IMR-90 (cell line): Measurements from ENCODE around the gene ARAP1. TPM values are rescaled to one million over a fixed set of nuclear protein-coding genes. Genes with fewer than 3 reads are reported as not detected.

ENCODE experiments used
- ATAC-seq: fragments of 200-7000 bp; cut with Tn5 transposase; 2 replicates; pipeline ENCODE4 v1.9.1; 2020; ENCODE audit warnings: low read depth, mild to moderate bottlenecking, moderate library complexity
- BruUV-seq: library from RNA; stranded (reverse); fragments of 400-500 nt; replicated peaks from 2 replicates; lab custom pipeline; 2021; lab: Mats Ljungman, UMichigan
- CTCF ChIA-PET: fragments of 300-600 bp; formaldehyde crosslinking; extraction: SDS; loops from one replicate; lab custom pipeline; 2021; ENCODE audit warnings: antibody characterized with exemption; lab: Yijun Ruan, JAX
- POLR2A ChIA-PET: fragments of 300-600 bp; sonication (Branson Sonifier 250); formaldehyde crosslinking; loops from one replicate; lab custom pipeline; 2022; ENCODE audit warnings: antibody characterized with exemption; ENCODE audit not compliant: unreplicated experiment; lab: Charles Lee
- DNase-seq: peaks from one replicate; pipeline ENCODE4 v3.0.0; 2013
- H2AFZ ChIP-seq: replicated peaks from 2 replicates; pipeline ENCODE3; 2013; ENCODE audit warnings: low read length, mild to moderate bottlenecking; ENCODE audit not compliant: poor library complexity
- H2AK5ac ChIP-seq: 2 replicates; pipeline ENCODE4 v1.6.1; 2013; ENCODE audit warnings: low read depth, low read length, inconsistent platforms
- H2AK9ac ChIP-seq: replicated peaks from 2 replicates; pipeline ENCODE3; 2013; ENCODE audit warnings: mild to moderate bottlenecking, low read depth, low read length, moderate library complexity; ENCODE audit not compliant: poor library complexity
- H2BK120ac ChIP-seq: 2 replicates; pipeline ENCODE4 v1.6.1; 2013; ENCODE audit warnings: low read depth, low read length, inconsistent platforms
- H2BK15ac ChIP-seq: 3 replicates; pipeline ENCODE4 v1.6.1; 2013; ENCODE audit warnings: low read depth, low read length, inconsistent platforms
- H2BK20ac ChIP-seq: 2 replicates; pipeline ENCODE4 v1.6.1; 2013; ENCODE audit warnings: low read depth, mild to moderate bottlenecking, inconsistent platforms, low read length, moderate library complexity
- H2BK5ac ChIP-seq: 2 replicates; pipeline ENCODE4 v1.6.1; 2013; ENCODE audit warnings: mild to moderate bottlenecking, low read depth, low read length, inconsistent platforms; ENCODE audit not compliant: poor library complexity, severe bottlenecking
- H3K14ac ChIP-seq: replicated peaks from 2 replicates; pipeline ENCODE4 v1.6.1; 2013; ENCODE audit warnings: low read depth, low read length, inconsistent platforms
- H3K18ac ChIP-seq: 2 replicates; pipeline ENCODE4 v1.6.1; 2013; ENCODE audit warnings: low read depth, low read length, control low read depth
- H3K23ac ChIP-seq: 2 replicates; pipeline ENCODE4 v1.6.1; 2013; ENCODE audit warnings: low read depth, low read length, inconsistent platforms
- H3K27ac ChIP-seq: 2 replicates; pipeline ENCODE4 v1.5.1; 2013; ENCODE audit warnings: mild to moderate bottlenecking, control low read depth, low read length; ENCODE audit not compliant: insufficient read depth
- H3K27me3 ChIP-seq: 2 replicates; pipeline ENCODE4 v1.6.1; 2013; ENCODE audit warnings: low read length; ENCODE audit not compliant: control insufficient read depth, insufficient read depth
- H3K36me3 ChIP-seq: 2 replicates; pipeline ENCODE4 v1.6.1; 2013; ENCODE audit warnings: low read length, mixed read lengths; ENCODE audit not compliant: control insufficient read depth, insufficient read depth
- H3K4ac ChIP-seq: 2 replicates; pipeline ENCODE4 v1.6.1; 2013; ENCODE audit warnings: low read depth, low read length, inconsistent platforms
- H3K4me1 ChIP-seq: 2 replicates; pipeline ENCODE4 v1.6.1; 2013; ENCODE audit warnings: low read length, mixed read lengths; ENCODE audit not compliant: control insufficient read depth, insufficient read depth
- H3K4me2 ChIP-seq: 2 replicates; pipeline ENCODE4 v1.6.1; 2013; ENCODE audit warnings: low read depth, mild to moderate bottlenecking, control low read depth, low read length, moderate library complexity
- H3K4me3 ChIP-seq: 2 replicates; pipeline ENCODE4 v1.5.1; 2013; ENCODE audit warnings: low read depth, mild to moderate bottlenecking, control low read depth, low read length, moderate library complexity; ENCODE audit not compliant: insufficient read depth
- H3K56ac ChIP-seq: 2 replicates; pipeline ENCODE4 v1.6.1; 2013; ENCODE audit warnings: low read length, inconsistent platforms; ENCODE audit not compliant: insufficient read depth; ENCODE audit errors: extremely low read depth
- H3K79me1 ChIP-seq, 2 experiments: 2 replicates each; pipeline ENCODE4 v1.6.1; 2013; ENCODE audit warnings: low read length in 2 of 2, inconsistent platforms in 1 of 2, low read depth in 1 of 2
- H3K9ac ChIP-seq: 2 replicates; pipeline ENCODE4 v1.6.1; 2013; ENCODE audit warnings: low read depth, low read length, control low read depth
- H3K9me1 ChIP-seq: 2 replicates; pipeline ENCODE4 v1.6.1; 2013; ENCODE audit warnings: low read length, inconsistent platforms; ENCODE audit not compliant: insufficient read depth
- H3K9me3 ChIP-seq: 2 replicates; pipeline ENCODE4 v1.6.1; 2013; ENCODE audit warnings: low read length; ENCODE audit not compliant: control insufficient read depth, insufficient read depth
- H4K20me1 ChIP-seq: 2 replicates; pipeline ENCODE4 v1.6.1; 2013; ENCODE audit warnings: low read length, inconsistent platforms; ENCODE audit not compliant: insufficient read depth
- H4K5ac ChIP-seq: 2 replicates; pipeline ENCODE4 v1.6.1; 2013; ENCODE audit warnings: mild to moderate bottlenecking, low read depth, low read length, control low read depth
- H4K8ac ChIP-seq, 2 experiments: 2 replicates each; pipeline ENCODE4 v1.6.1; 2013; ENCODE audit warnings: low read depth in 2 of 2, low read length in 2 of 2, control low read depth in 1 of 2, inconsistent platforms in 1 of 2
- H4K91ac ChIP-seq: 2 replicates; pipeline ENCODE4 v1.6.1; 2013; ENCODE audit warnings: low read depth, low read length, inconsistent platforms; ENCODE audit not compliant: insufficient read depth
- BHLHE40 ChIP-seq: fragments of 150-350 bp; IDR thresholded peaks from 2 replicates; pipeline ENCODE4 v1.6.1; 2016; ENCODE audit warnings: mild to moderate bottlenecking, low read depth, low read length
- CEBPB ChIP-seq: IDR thresholded peaks from 2 replicates; pipeline ENCODE4 v1.6.1; 2012; ENCODE audit warnings: low read depth, low read length, improper control_type of control experiment
- CHD1 ChIP-seq: IDR thresholded peaks from 2 replicates; pipeline ENCODE4 v1.6.1; 2012; ENCODE audit warnings: low read depth, low read length, improper control_type of control experiment
- ELK1 ChIP-seq: fragments of 150-350 bp; IDR thresholded peaks from 2 replicates; pipeline ENCODE4 v1.6.1; 2016; ENCODE audit warnings: low read depth, mild to moderate bottlenecking, low read length, moderate library complexity, borderline replicate concordance
- FOS ChIP-seq: fragments of 150-350 bp; IDR thresholded peaks from 2 replicates; pipeline ENCODE4 v1.6.1; 2016; ENCODE audit warnings: low read depth, low read length
- MAFK ChIP-seq: IDR thresholded peaks from 2 replicates; pipeline ENCODE4 v1.6.1; 2012; ENCODE audit warnings: low read depth, low read length, improper control_type of control experiment
- MAZ ChIP-seq: IDR thresholded peaks from 2 replicates; pipeline ENCODE4 v1.6.1; 2012; ENCODE audit warnings: low read depth, mild to moderate bottlenecking, low read length, improper control_type of control experiment, moderate library complexity, borderline replicate concordance
- MXI1 ChIP-seq: IDR thresholded peaks from 2 replicates; pipeline ENCODE4 v1.6.1; 2012; ENCODE audit warnings: low read depth, mild to moderate bottlenecking, low read length, moderate library complexity, borderline replicate concordance
- NFE2L2 ChIP-seq: fragments of 150-350 bp; IDR thresholded peaks from 2 replicates; pipeline ENCODE4 v1.6.1; 2016; ENCODE audit warnings: low read depth, mild to moderate bottlenecking, low read length
- POLR2A ChIP-seq: IDR thresholded peaks from 2 replicates; pipeline ENCODE4 v1.6.1; 2012; ENCODE audit warnings: mild to moderate bottlenecking, low read depth, low read length
- RAD21 ChIP-seq: IDR thresholded peaks from 2 replicates; pipeline ENCODE4 v1.6.1; 2012; ENCODE audit warnings: low read length, improper control_type of control experiment
- RCOR1 ChIP-seq: IDR thresholded peaks from 2 replicates; pipeline ENCODE4 v1.6.1; 2012; ENCODE audit warnings: mild to moderate bottlenecking, low read length, improper control_type of control experiment; ENCODE audit not compliant: insufficient replicate concordance
- RFX5 ChIP-seq: IDR thresholded peaks from 2 replicates; pipeline ENCODE4 v1.8.0; 2012; ENCODE audit warnings: low read depth, mild to moderate bottlenecking, low read length, moderate library complexity
- SMC3 ChIP-seq: fragments of 150-350 bp; IDR thresholded peaks from 2 replicates; pipeline ENCODE4 v1.6.1; 2016; ENCODE audit warnings: low read depth, mild to moderate bottlenecking, antibody characterized with exemption, low read length, moderate library complexity
- USF2 ChIP-seq: fragments of 150-350 bp; IDR thresholded peaks from 2 replicates; pipeline ENCODE4 v1.6.1; 2017; ENCODE audit warnings: mild to moderate bottlenecking, antibody characterized with exemption, low read length, low read depth
- WGBS, 2 experiments: methylation state at CpG; one replicate each; pipeline versions ENCODE4 v1.1.5 to v1.1.7; 2013; ENCODE audit warnings: missing lambda C conversion rate in 2 of 2; ENCODE audit not compliant: insufficient read length in 1 of 2; ENCODE audit errors: extremely low coverage in 2 of 2; 5-methylcytosine and 5-hydroxymethylcytosine counted together
- dilution Hi-C: fragments of 300-500 bp; cut with HindIII; formaldehyde crosslinking; loops from one replicate; pipeline ENCODE4 v1.14.3; 2018; ENCODE audit warnings: low sequenced_read_pairs; ENCODE audit not compliant: unreplicated experiment
- in situ Hi-C: fragments of 300-500 bp; cut with MboI; formaldehyde crosslinking; loops from 3 replicates; pipeline ENCODE4 v1.14.3; 2019; ENCODE audit warnings: low sequenced_read_pairs, inconsistent platforms, mixed read lengths
- intact Hi-C: fragments of 100-400 bp; cut with micrococcal nuclease; formaldehyde crosslinking; loops from 2 replicates; pipeline ENCODE4 v1.10.0; 2022
- polyA plus RNA-seq, 3 experiments: library from polyadenylated mRNA; depleted of rRNA; stranded (reverse); fragments of >200 nt; gene quantifications; 2 replicates each; pipeline ENCODE4 v1.2.3, GENCODE V29; 2012; ENCODE audit warnings: low replicate concordance in 1 of 3
- total RNA-seq: library from RNA; depleted of rRNA; stranded (reverse); fragments of >200 nt; gene quantifications from 2 replicates; pipeline ENCODE4 v1.2.3, GENCODE V29; 2012
- TF ChIP-seq, protein P1 (sequence below): conservative IDR thresholded peaks from 2 replicates; pipeline ENCODE4 v1.5.1; 2012; ENCODE audit warnings: mild to moderate bottlenecking, low read depth, low read length, improper control_type of control experiment

The ARAP1 gene
- total and polyA plus RNA-seq, 2 of the 4 experiments (the other 2 are of a cell fraction) = 37.6 to 63.1 TPM

DNA sequence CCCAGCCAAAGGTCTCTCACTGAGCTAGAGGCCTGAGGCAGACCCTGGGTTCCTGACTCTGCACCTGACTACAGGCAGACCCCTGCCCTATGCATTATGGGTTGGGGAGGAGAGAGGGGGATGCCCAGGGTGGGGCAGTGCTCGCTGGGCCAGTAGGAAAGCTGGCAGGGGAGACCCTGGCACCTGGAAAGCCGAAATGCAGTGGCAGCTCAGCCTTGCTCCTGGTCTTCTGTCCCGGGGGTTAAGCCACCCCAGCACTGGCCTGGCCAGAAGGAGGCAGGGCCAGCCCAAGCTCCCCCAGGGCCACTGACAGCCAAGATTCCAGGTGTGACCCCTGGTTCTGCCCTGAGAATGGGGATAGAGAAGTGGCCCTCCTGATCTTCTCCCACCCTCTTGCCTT is 5.4 kb downstream of the ARAP1 start:
- Histone ChIP-seq H3K27me3 (no peaks in the 10 kb centered on the region), H3K4me3 (no peak overlapping the region), H2BK5ac (no peak overlapping the region), H3K9ac (no peak overlapping the region), H3K56ac (no peak overlapping the region), H2BK20ac (no peak overlapping the region), H3K9me3 (no peaks in the 10 kb centered on the region), H3K14ac (no peak overlapping the region), H2BK15ac (no peak overlapping the region), H2BK120ac (no peak overlapping the region), H3K79me1 (peaks cover 37 to 75% of the 10 kb centered on the region in 2 experiments), H3K27ac (no peak overlapping the region), H3K23ac (no peak overlapping the region), H4K8ac (no peak overlapping the region), H3K4me2 (no peak overlapping the region), H3K18ac (no peak overlapping the region), H2AK9ac (no peak overlapping the region), H3K4ac (no peak overlapping the region), H4K91ac (no peak overlapping the region), H4K20me1 (peaks cover 35% of the 10 kb centered on the region), H3K36me3 (0 out of 2 replicates have a peak, but pooled peaks cover 1% of the 10 kb centered on the region), H2AK5ac (no peak overlapping the region), H2AFZ (no peak overlapping the region), H3K4me1 (peaks cover 10% of the 10 kb centered on the region), H3K9me1 (peaks cover 16% of the 10 kb centered on the region), H4K5ac (no peak overlapping the region)
- intact Hi-C loops = no loop called here
- no TSS peak for BruUV-seq
- DNase-seq (no peak), ATAC-seq (no peak)
- TF ChIP-seq POLR2A (no peak), NFE2L2 (no peak), CHD1 (no peak), RAD21 (no peak), SMC3 (no peak), CEBPB (no peak), MAZ (no peak), FOS (no peak), USF2 (no peak), BHLHE40 (no peak), RCOR1 (no peak), MAFK (no peak), MXI1 (no peak), RFX5 (no peak), ELK1 (no peak)
- TF ChIP-seq, protein P1, sequence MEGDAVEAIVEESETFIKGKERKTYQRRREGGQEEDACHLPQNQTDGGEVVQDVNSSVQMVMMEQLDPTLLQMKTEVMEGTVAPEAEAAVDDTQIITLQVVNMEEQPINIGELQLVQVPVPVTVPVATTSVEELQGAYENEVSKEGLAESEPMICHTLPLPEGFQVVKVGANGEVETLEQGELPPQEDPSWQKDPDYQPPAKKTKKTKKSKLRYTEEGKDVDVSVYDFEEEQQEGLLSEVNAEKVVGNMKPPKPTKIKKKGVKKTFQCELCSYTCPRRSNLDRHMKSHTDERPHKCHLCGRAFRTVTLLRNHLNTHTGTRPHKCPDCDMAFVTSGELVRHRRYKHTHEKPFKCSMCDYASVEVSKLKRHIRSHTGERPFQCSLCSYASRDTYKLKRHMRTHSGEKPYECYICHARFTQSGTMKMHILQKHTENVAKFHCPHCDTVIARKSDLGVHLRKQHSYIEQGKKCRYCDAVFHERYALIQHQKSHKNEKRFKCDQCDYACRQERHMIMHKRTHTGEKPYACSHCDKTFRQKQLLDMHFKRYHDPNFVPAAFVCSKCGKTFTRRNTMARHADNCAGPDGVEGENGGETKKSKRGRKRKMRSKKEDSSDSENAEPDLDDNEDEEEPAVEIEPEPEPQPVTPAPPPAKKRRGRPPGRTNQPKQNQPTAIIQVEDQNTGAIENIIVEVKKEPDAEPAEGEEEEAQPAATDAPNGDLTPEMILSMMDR = no peak
- dilution Hi-C loops = no loop called here
- in situ Hi-C loops = no loop called here
- WGBS, 2 experiments = 90% methylated on average over 2 of the region's 3 CpGs; no CpG with 5 or more reads in 1 of the 2 experiments
- CTCF ChIA-PET = no interaction called here
- POLR2A ChIA-PET = no interaction called here
